Uterus (tissue), 4 donors: Measurements from ENCODE around the gene RNASET2. TPM values are rescaled to one million over a fixed set of nuclear protein-coding genes. Genes with fewer than 3 reads are reported as not detected.

ENCODE experiments used
- DNase-seq, 2 donors: peaks; one replicate each; pipeline ENCODE4 v3.0.0-alpha.2; 2019 to 2020
- H3K27ac ChIP-seq, 2 donors: fragments of 200-600 bp; sonication (generic); 1 replicate in 1 of 2; 2 replicates in 1 of 2; pipeline ENCODE4 v1.5.1; 2016 to 2018
- H3K27me3 ChIP-seq, 2 donors: fragments of 200-600 bp; sonication (generic); one replicate each; pipeline ENCODE4 v1.5.1; 2018 to 2019; ENCODE audit warnings: control low read depth in 1 of 2
- H3K36me3 ChIP-seq, 2 donors: fragments of 200-600 bp; sonication (generic); one replicate each; pipeline ENCODE4 v1.5.1; 2019; ENCODE audit warnings: control low read depth in 1 of 2
- H3K4me1 ChIP-seq, 2 donors: fragments of 200-600 bp; sonication (generic); one replicate each; pipeline ENCODE4 v1.5.1; 2018 to 2019; ENCODE audit warnings: control low read depth in 1 of 2
- H3K4me3 ChIP-seq, 2 donors: fragments of 200-600 bp; sonication (generic); 1 replicate in 1 of 2; 2 replicates in 1 of 2; pipeline ENCODE4 v1.5.1; 2018 to 2019; ENCODE audit warnings: mild to moderate bottlenecking in 1 of 2
- H3K9me3 ChIP-seq, 2 donors: fragments of 200-600 bp; sonication (generic); one replicate each; pipeline ENCODE4 v1.5.1; 2019; ENCODE audit warnings: control low read depth in 1 of 2
- POLR2A ChIP-seq, 2 donors: fragments of 450-650 bp; IDR thresholded peaks; one replicate each; pipeline ENCODE4 v1.6.1; 2016; ENCODE audit warnings: antibody characterized with exemption in 2 of 2, mild to moderate bottlenecking in 1 of 2, moderate library complexity in 1 of 2
- intact Hi-C: fragments of 100-400 bp; cut with DNase I; formaldehyde crosslinking; loops from one replicate; pipeline ENCODE4 v1.15.1; 2023; ENCODE audit warnings: low total_unique reads
- total RNA-seq, 4 donors: library from RNA; depleted of rRNA in 3 of 4; stranded (reverse); fragments of >200 nt in 3 of 4; gene quantifications; one replicate each; pipeline versions ENCODE4 v1.1.0 to v1.2.4, GENCODE V29; 2014 to 2023
- TF ChIP-seq, protein P1 (sequence below), 4 experiments: fragments of 200-600 bp in 2 of 4; fragments of 450-650 bp in 2 of 4; sonication (generic) in 2 of 4; IDR thresholded peaks; one replicate each; pipeline ENCODE4 v1.5.1; 2016 to 2019; ENCODE audit warnings: antibody characterized with exemption in 4 of 4, mild to moderate bottlenecking in 2 of 4, moderate library complexity in 1 of 4
- donor health status: DM: yes; HTN: yes; CAD: no.

The RNASET2 gene
- total RNA-seq, 4 donors from 2014 or later = 22.0 to 184 (median 30.3) TPM

- H3K27ac ChIP-seq = no peak overlapping the region
- no peak overlapping the region for H3K4me3 ChIP-seq
- DNase-seq = no peak
- no peaks in the 10 kb centered on the region for H3K9me3 ChIP-seq
- H3K4me1 ChIP-seq = no peaks in the 10 kb centered on the region
- H3K27me3 ChIP-seq = no peaks in the 10 kb centered on the region
- TF ChIP-seq, protein P1, sequence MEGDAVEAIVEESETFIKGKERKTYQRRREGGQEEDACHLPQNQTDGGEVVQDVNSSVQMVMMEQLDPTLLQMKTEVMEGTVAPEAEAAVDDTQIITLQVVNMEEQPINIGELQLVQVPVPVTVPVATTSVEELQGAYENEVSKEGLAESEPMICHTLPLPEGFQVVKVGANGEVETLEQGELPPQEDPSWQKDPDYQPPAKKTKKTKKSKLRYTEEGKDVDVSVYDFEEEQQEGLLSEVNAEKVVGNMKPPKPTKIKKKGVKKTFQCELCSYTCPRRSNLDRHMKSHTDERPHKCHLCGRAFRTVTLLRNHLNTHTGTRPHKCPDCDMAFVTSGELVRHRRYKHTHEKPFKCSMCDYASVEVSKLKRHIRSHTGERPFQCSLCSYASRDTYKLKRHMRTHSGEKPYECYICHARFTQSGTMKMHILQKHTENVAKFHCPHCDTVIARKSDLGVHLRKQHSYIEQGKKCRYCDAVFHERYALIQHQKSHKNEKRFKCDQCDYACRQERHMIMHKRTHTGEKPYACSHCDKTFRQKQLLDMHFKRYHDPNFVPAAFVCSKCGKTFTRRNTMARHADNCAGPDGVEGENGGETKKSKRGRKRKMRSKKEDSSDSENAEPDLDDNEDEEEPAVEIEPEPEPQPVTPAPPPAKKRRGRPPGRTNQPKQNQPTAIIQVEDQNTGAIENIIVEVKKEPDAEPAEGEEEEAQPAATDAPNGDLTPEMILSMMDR (IDR thresholded peaks at IDR 0.05) = no peak
- TF ChIP-seq POLR2A (IDR thresholded peaks at IDR 0.05) = no peak
- intact Hi-C loops = no loop called here
- no peaks in the 10 kb centered on the region for H3K36me3 ChIP-seq
Measured at GRCh38 chr6:166903027-166903426, 53.3 kb downstream of the RNASET2 start.

DNA sequence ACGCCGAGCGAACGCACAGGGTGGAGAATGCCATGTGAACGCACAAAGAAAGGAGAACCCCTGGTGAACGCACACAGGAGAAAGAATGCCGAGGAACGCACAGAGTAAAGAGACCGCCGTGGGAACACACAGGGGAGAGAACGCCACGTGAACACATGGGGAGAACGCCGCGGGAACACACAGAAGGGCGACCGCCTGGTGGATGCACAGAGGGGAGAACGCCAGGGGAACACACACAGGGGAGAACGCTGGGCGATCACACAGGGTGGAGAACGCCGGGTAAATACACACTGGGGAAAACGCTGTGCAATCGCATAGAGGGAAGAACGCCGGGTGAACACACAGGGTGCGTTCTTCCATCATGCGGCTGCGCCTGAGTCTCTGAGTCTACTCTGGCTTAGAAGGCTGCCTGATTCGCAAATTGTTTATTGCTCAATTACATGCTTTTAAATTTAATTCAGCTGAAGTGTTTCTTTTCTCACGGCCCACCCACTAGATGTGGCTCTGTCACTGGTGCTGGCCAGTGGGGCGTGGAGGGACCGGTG lies 54.1 kb downstream of the RNASET2 start:
- TF ChIP-seq POLR2A (IDR thresholded peaks at IDR 0.05) = no peak
- TF ChIP-seq, protein P1 (IDR thresholded peaks at IDR 0.05) = no peak
- no peaks in the 10 kb centered on the region for H3K9me3 ChIP-seq
- no peaks in the 10 kb centered on the region for H3K27me3 ChIP-seq
- H3K4me1 ChIP-seq = no peaks in the 10 kb centered on the region
- H3K27ac ChIP-seq = no peak overlapping the region
- no peak for DNase-seq
- no peak overlapping the region for H3K4me3 ChIP-seq
- intact Hi-C loops = no loop called here
- H3K36me3 ChIP-seq = no peaks in the 10 kb centered on the region

- no peak overlapping the region for H3K4me3 ChIP-seq
- no peaks in the 10 kb centered on the region for H3K36me3 ChIP-seq
- no peaks in the 10 kb centered on the region for H3K9me3 ChIP-seq
- H3K27me3 ChIP-seq = no peaks in the 10 kb centered on the region
- intact Hi-C loops = no loop called here
- no peak for TF ChIP-seq POLR2A (IDR thresholded peaks at IDR 0.05)
- TF ChIP-seq, protein P1 (IDR thresholded peaks at IDR 0.05) = no peak
- DNase-seq = no peak
- H3K27ac ChIP-seq = no peak overlapping the region
- no peaks in the 10 kb centered on the region for H3K4me1 ChIP-seq
Measured at GRCh38 chr6:166901626-166902025, 54.7 kb downstream of the RNASET2 start.

DNA sequence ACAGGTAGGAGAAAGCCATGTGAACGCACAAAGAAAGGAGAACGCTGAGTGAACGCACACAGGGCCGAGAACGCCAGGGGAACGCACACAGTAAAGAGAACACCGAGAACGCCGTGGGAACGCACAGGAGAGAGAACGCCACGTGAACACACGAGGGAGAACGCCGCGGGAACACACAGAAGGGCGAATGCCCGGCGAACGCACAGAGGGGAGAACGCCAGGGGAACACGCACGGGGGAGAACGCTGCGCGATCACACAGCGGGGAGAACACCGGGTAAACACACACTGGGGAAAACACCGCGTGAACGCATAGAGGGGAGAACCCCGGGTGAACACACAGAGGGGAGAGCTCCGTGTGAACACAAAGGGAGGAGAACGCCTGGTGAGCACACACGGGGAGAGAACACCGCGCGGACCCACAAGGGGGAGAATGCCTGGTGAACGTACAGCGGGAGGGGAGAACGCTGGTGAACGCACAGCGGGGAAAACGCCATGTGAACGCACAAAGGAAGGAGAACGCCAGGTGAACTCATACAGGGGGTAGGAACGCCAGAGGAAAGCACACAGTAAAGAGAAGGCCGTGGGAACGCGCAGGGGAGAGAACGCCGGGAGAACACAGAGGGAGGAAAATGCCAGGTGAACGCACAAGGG lies 55.3 kb downstream of the RNASET2 start:
- Histone ChIP-seq H3K4me3 (no peak overlapping the region), H3K27me3 (no peaks in the 10 kb centered on the region), H3K36me3 (no peaks in the 10 kb centered on the region), H3K9me3 (no peaks in the 10 kb centered on the region), H3K4me1 (no peaks in the 10 kb centered on the region), H3K27ac (no peak overlapping the region)
- intact Hi-C loops = no loop called here
- no peak for DNase-seq
- TF ChIP-seq, protein P1 (IDR thresholded peaks at IDR 0.05) = no peak
- no peak for TF ChIP-seq POLR2A (IDR thresholded peaks at IDR 0.05)

- DNase-seq = no peak
- no peaks in the 10 kb centered on the region for H3K36me3 ChIP-seq
- intact Hi-C loops = no loop called here
Measured at GRCh38 chr6:166900130-166900708, 56.1 kb downstream of the RNASET2 start.

More at GRCh38 chr6:166900130-166900708, 56.1 kb downstream of the RNASET2 start:
- Histone ChIP-seq H3K27me3 (no peaks in the 10 kb centered on the region), H3K27ac (no peak overlapping the region), H3K9me3 (no peaks in the 10 kb centered on the region), H3K4me3 (no peak overlapping the region), H3K4me1 (no peaks in the 10 kb centered on the region)
- TF ChIP-seq, protein P1 (IDR thresholded peaks at IDR 0.05) = no peak
- TF ChIP-seq POLR2A (IDR thresholded peaks at IDR 0.05) = no peak
